Measurements from ENCODE around the gene CEP128. TPM values are rescaled to one million over a fixed set of nuclear protein-coding genes. Genes with fewer than 3 reads are reported as not detected.

The CEP128 gene
- total RNA-seq, 1 donor from 2014 or later: 4.1 TPM

DNA sequence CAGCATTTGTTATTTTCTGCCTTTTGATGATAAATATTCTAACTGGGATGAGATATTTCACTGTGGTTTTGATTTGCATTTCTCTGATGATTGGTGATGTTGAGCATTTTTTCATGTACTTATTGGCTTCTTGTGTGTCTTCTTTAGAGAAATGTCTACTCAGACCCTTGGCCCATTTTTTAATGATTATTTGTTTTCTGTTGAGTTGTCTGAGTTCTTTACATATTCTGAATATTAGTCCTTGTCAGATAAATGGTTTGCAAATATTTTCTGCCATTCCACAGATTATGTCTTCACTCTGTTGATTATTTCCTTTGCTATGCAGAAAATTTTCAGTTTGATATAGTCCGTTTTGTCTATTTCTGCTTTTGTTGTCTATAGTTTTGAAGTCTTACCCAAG, 317.0 kb downstream of the CEP128 start:
- no peak for DNase-seq (ENCODE audit: extremely low read depth, low read depth, low spot score)

GRCh38 chr14:80621701-80622100, 319.8 kb downstream of the CEP128 start:
- DNase-seq (ENCODE audit: extremely low read depth, low read depth, low spot score): no peak

DNA sequence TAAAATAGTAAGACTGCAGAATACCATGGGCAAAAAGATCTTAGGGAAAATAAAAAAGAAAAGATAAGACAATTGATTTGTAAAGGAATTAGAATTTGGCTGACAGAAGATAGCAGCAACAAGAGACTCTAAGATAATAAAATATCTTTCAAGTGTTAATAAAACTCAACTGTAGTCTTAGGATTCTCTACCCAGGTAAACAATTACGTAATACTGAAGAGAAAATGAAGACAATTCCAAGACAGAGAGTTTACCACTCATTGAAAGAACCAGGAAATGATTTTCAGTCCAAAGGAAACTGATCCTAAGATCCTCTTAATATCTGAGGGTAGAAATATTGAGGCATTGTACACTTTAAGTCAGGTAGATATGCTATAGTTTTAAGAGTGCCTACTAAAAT, 321.1 kb downstream of the CEP128 start:
- DNase-seq (ENCODE audit: extremely low read depth, low read depth, low spot score): no peak

DNA sequence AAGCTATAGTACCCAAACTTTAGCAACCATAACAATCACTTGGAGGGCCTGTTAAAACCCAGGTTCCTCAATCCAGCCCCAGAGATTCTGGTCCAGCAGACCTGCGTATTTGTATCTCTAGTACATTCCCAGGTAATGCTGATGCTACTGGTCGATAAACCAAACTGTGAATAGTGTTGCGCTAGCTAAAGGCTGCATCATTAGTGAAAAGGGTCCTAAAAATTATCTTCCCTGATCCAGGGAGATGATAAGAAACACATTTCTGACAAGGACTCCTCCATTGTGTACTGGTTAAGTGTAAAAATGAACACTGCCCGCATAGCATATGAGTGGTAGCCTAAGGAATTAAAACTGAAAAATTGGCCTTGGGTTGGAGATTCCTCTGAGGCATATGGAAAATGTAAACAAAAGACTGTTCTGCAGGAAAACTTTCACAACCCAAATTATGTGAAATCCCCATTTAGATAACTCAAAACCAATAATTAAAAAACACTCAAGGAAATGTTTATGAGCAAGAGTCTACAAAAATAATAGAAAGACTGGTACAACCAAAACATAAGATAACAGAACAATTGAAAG, 322.7 kb downstream of the CEP128 start:
- DNase-seq (ENCODE audit: extremely low read depth, low read depth, low spot score): no peak

- no peak for DNase-seq (ENCODE audit: extremely low read depth, low read depth, low spot score)
These were observed 325.7 kb downstream of the CEP128 start for GRCh38 chr14:80615831-80616230.

DNA sequence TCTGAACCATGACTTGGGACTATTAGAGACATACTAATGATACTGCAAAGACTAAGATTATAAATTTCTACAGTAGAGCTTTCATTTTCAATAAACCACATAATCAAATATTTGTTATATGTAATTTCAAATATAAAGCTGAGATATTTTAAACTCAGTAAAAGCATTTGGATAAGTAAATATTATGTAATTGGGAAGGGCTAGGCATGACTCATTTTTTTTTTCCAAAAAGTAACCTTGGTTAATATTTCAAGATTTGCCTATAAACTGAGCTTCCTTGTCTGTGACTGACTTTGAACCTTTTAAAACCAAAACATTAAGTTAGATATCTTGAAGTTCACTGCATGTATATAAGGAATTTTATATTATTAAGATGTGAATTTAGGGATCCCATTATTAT, 332.5 kb downstream of the CEP128 start:
- DNase-seq (ENCODE audit: extremely low read depth, low read depth, low spot score): no peak

DNA sequence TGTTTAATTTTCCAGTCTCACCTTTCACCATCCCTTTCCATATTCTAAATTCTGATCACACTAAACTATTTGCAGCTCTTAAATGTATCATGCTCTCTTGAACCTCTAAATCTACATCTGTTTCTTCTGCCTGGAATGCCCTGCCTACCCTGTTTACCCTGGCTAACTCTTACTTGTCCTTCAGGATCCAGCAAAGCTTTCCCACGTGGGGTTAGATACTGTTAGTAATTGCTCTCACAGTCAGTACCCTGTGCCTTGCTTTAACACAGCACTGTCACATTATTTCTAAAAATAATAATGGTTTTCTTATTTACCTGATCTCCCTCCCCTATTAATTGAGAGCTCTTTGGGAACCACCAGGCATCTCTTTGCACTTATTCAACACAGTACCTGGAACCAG, 333.0 kb downstream of the CEP128 start:
- DNase-seq (ENCODE audit: extremely low read depth, low read depth, low spot score): no peak

- DNase-seq (ENCODE audit: extremely low read depth, low read depth, low spot score): no peak
These were observed 333.9 kb downstream of the CEP128 start for GRCh38 chr14:80607430-80608190.

- no peak for DNase-seq (ENCODE audit: extremely low read depth, low read depth, low spot score)
These were observed 335.2 kb downstream of the CEP128 start for GRCh38 chr14:80606347-80606772.

- no peak for DNase-seq (ENCODE audit: extremely low read depth, low read depth, low spot score)
These were observed 336.0 kb downstream of the CEP128 start for GRCh38 chr14:80605536-80605935.

DNA sequence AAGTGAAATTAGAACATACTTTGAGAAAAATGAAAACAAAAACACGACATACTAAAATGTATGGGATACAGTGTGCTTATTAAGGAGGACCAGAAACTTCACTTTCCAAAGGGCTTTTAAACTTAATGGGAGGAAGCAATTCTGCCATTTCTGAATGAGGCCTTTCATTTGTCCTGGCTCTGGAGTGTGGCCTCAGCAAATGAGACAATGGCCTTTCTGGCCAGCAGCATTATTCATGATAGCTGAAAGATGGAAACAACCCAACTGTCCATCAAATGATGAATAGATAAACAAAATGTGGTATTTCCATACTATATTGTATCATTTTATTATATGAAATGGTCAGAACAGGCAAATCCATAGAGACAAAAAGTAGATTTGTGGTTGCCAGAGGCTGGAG, 338.6 kb downstream of the CEP128 start:
- DNase-seq (ENCODE audit: extremely low read depth, low read depth, low spot score): no peak

DNA sequence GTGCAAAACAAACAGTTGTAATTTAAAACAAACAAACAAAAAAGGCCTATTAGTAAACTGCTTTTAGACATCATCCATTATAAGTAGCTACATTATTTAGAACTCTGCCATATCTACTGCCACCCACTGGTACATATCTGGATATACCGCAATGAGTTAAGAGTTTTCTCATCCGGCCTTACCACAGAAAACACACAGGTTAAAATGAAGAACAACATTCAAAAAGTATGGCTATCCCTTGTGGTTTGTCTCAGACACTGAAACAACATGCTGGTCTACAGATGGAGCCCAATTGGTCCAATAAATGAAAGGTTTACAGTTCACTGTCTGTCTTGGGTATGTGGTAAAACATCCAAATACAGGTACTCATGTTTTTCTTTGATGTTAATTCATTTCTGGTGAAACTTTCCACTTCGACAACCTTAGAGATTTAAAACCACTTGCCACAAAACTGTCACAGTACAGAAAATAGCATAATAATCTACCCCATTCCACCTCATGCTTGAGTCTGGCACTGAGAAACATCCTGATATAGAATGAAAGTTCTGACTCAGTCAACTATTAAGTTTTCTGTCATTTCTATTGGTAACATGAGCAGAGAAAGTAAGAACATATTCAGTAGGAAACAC, 354.3 kb downstream of the CEP128 start:
- peak; percentile 9 for DNase-seq (ENCODE audit: extremely low read depth, low read depth, low spot score)

- DNase-seq (ENCODE audit: extremely low read depth, low read depth, low spot score): no peak
These were observed 355.4 kb downstream of the CEP128 start for GRCh38 chr14:80586131-80586530.

DNA sequence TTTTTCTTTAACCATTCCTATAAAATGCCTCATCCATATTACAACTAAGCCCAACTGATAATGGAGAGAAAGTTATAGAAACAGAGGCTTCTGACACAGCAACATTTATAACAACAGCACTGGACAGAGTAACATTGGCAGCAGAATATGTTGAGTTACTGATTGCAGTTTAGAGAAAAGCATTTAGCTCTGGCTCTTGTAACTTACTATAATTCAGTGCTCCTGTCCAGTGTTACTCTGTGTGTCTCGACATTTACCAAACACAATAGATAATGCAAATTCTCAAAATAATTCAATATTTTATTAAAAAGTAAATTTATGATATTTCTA, 356.1 kb downstream of the CEP128 start:
- no peak for DNase-seq (ENCODE audit: extremely low read depth, low read depth, low spot score)

GRCh38 chr14:80584744-80585505, 356.6 kb downstream of the CEP128 start:
- DNase-seq (ENCODE audit: extremely low read depth, low read depth, low spot score): no peak

DNA sequence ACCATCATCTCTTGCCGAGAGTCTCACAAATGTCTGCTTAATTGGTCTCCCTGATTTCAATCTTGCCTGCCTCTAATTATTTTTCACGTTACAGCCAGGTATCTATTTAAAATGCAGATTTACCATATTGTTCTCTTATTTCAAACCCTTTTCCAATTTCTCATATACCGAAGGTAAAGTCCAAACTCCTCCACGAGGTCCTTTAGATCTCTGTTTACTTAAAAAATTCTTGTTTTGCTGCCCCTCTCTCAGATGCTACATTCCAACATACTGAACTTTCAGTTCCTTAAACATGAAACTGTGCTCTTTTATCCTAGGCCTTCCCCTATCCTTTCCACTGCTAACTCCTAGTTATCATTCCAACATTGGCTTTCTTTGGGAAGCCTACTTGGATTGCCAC, 363.9 kb downstream of the CEP128 start:
- no peak for DNase-seq (ENCODE audit: extremely low read depth, low read depth, low spot score)

DNA sequence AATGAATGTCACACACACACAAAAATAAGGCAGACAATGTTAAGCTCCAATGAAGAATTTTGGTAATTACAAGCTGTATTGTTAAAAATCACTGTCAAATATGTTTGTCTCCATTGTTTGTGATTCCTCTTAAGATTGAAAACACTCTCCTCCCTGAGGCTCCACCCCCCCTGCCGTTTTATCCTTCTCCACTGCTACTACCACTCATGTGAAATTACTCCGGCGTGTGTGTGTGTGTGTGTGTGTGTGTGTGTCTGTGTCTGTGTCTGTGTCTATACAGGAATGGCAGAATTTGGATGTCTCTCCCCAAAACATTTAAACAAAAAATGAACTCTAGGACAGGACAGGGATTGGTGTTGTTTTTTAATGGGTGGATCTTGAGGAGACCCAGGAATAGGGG, 365.1 kb downstream of the CEP128 start:
- no peak for DNase-seq (ENCODE audit: extremely low read depth, low read depth, low spot score)

- no peak for DNase-seq (ENCODE audit: extremely low read depth, low read depth, low spot score)
These were observed 365.8 kb downstream of the CEP128 start for GRCh38 chr14:80575763-80576162.

DNA sequence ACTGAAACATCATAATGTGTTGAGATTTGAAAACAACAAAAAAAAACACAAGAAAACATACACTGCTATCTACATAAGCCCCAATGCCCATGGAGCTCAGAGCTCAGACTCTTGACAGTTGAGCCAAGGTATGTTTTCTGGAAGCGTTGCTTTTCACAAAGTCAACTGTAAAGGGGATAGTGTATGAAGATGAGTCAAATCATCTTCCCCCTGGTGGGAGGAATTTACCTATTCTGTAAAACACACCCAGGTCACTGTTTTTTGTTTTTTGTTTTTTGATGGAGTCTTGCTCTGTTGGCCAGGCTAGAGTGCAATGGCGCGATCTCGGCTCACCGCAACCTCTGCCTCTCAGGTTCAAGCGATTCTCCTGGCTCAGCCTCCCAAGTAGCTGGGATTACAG, 368.9 kb downstream of the CEP128 start:
- no peak for DNase-seq (ENCODE audit: extremely low read depth, low read depth, low spot score)

DNA sequence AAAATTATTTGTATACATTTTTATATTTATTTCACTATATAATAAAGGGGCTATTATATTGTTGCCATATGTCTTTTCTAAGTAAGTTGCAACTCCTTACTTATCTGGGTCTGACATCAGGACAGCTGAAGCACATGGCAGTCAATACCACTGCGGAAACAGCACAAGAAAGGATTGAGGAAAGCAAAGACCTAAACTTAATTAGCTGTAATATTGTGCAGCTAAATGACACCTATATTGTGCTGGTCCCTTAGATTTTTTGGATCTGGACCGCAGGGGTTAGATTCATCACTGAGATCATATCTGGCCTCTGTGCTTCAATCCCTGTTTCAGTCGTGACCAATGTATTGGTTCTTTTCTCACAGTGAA, 370.6 kb downstream of the CEP128 start:
- no peak for DNase-seq (ENCODE audit: extremely low read depth, low read depth, low spot score)

DNA sequence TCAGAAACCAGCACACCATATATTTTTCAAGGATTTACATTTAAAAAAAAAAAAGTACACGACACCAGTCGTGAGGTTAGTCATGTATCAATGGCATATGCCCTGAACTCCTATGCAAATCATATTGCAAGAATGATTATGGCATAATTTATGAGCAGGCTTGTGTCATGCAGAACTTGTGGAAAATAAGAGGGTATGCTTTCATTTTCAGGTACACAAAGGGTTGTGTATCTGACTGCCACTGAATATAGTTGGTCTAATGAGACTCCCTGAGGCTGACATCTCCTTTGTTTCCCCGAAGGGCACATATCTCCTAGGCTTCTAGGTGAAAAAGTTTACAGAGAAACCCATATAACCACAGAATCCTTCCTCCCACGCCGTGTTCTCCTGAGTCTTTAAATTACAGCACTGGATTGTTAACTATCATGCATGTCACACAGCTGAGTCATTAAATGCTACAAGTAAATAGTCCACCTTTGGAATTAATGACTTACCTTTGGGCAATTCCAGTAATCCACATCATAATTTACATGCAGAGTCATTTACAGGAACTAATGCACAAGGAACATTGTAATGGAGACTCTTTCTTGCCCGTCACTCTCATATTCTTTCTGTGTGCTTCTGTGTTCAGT, 373.5 kb downstream of the CEP128 start:
- DNase-seq (ENCODE audit: extremely low read depth, low read depth, low spot score): no peak
